ENCODE results near the gene CRTAC1.

Gene CRTAC1

GRCh38 chr10:97896756-97897358 is 133.6 kb downstream of the CRTAC1 start:
- no peak for DNase-seq (ENCODE audit: low read depth)

GRCh38 chr10:97895915-97896314 is 134.5 kb downstream of the CRTAC1 start:
- DNase-seq (ENCODE audit: low read depth), result no peak

- DNase-seq (ENCODE audit: low read depth), result no peak
Observed at GRCh38 chr10:97895084-97895483, 135.3 kb downstream of the CRTAC1 start.

GRCh38 chr10:97894092-97894491 is 136.3 kb downstream of the CRTAC1 start:
- no peak for DNase-seq (ENCODE audit: low read depth)

- DNase-seq (ENCODE audit: low read depth), result no peak
Observed at GRCh38 chr10:97892939-97893338, 137.5 kb downstream of the CRTAC1 start.

GRCh38 chr10:97892506-97892905 is 137.9 kb downstream of the CRTAC1 start:
- no peak for DNase-seq (ENCODE audit: low read depth)

- DNase-seq (ENCODE audit: low read depth), result no peak
Observed at GRCh38 chr10:97891497-97892167, 138.8 kb downstream of the CRTAC1 start.

- no peak for DNase-seq (ENCODE audit: low read depth)
Observed at GRCh38 chr10:97889461-97890265, 140.8 kb downstream of the CRTAC1 start.

- no peak for DNase-seq (ENCODE audit: low read depth)
Observed at GRCh38 chr10:97888641-97889262, 141.7 kb downstream of the CRTAC1 start.

GRCh38 chr10:97888134-97888533 is 142.3 kb downstream of the CRTAC1 start:
- DNase-seq (ENCODE audit: low read depth), result no peak

- DNase-seq (ENCODE audit: low read depth), result no peak
Observed at GRCh38 chr10:97887399-97887798, 143.0 kb downstream of the CRTAC1 start.

GRCh38 chr10:97886286-97886685 is 144.1 kb downstream of the CRTAC1 start:
- DNase-seq (ENCODE audit: low read depth), result no peak

- no peak for DNase-seq (ENCODE audit: low read depth)
Observed at GRCh38 chr10:97883092-97883485, 147.3 kb downstream of the CRTAC1 start.

- no peak for DNase-seq (ENCODE audit: low read depth)
Observed at GRCh38 chr10:97882142-97883091, 148.0 kb downstream of the CRTAC1 start.

GRCh38 chr10:97880109-97880508 is 150.3 kb downstream of the CRTAC1 start:
- no peak for DNase-seq (ENCODE audit: low read depth)

GRCh38 chr10:97879241-97879640 is 151.2 kb downstream of the CRTAC1 start:
- DNase-seq (ENCODE audit: low read depth), result no peak

GRCh38 chr10:97876402-97876801 is 154.0 kb downstream of the CRTAC1 start:
- no peak for DNase-seq (ENCODE audit: low read depth)

GRCh38 chr10:97875391-97875790 is 155.0 kb downstream of the CRTAC1 start:
- DNase-seq (ENCODE audit: low read depth), result no peak

GRCh38 chr10:97874332-97874731 is 156.1 kb downstream of the CRTAC1 start:
- no peak for DNase-seq (ENCODE audit: low read depth)

- no peak for DNase-seq (ENCODE audit: low read depth)
Observed at GRCh38 chr10:97873569-97873968, 156.9 kb downstream of the CRTAC1 start.

- DNase-seq (ENCODE audit: low read depth), result no peak
Observed at GRCh38 chr10:97870990-97871389, 159.4 kb downstream of the CRTAC1 start.

Data from T-helper 22 cell (primary cell).